ENCODE data around the gene SLC23A2.
"Not testable (repeated sequence)": the region's sequence is repeated elsewhere in the genome, so short reads cannot be mapped to it uniquely, and the experiment has no call there.

Gene SLC23A2

GRCh38 chr20:4989570-4989969, 11.7 kb downstream of the SLC23A2 start:
- no peak for TF ChIP-seq CTCF (IDR thresholded peaks at IDR 0.05; ENCODE audit: insufficient read depth, low read depth, low read length, missing control alignments)
- no peak overlapping the region; the same call in 1 of the 2 replicates for H3K4me3 ChIP-seq (ENCODE audit: low read depth, low read length)
- peak; percentile 63 for DNase-seq (ENCODE audit: low read depth)

- H3K4me3 ChIP-seq (ENCODE audit: low read depth, low read length) = peak overlapping the region; percentile 47
- DNase-seq (ENCODE audit: low read depth) = peak; percentile 31
- TF ChIP-seq CTCF (IDR thresholded peaks at IDR 0.05; ENCODE audit: insufficient read depth, low read depth, low read length, missing control alignments) = no peak
Observed at GRCh38 chr20:4987130-4987529, 14.2 kb downstream of the SLC23A2 start.

- no peak overlapping the region; the same call in 1 of the 2 replicates for H3K4me3 ChIP-seq (ENCODE audit: low read depth, low read length)
- no peak for TF ChIP-seq CTCF (IDR thresholded peaks at IDR 0.05; ENCODE audit: insufficient read depth, low read depth, low read length, missing control alignments)
- peak; percentile 67 for DNase-seq (ENCODE audit: low read depth)
Observed at GRCh38 chr20:4985658-4986057, 15.7 kb downstream of the SLC23A2 start.

GRCh38 chr20:4982281-4982680, 19.0 kb downstream of the SLC23A2 start:
- no peak for DNase-seq (ENCODE audit: low read depth)
- H3K4me3 ChIP-seq (ENCODE audit: low read depth, low read length) = no peak overlapping the region
- TF ChIP-seq CTCF (IDR thresholded peaks at IDR 0.05; ENCODE audit: insufficient read depth, low read depth, low read length, missing control alignments) = no peak

- no peak for DNase-seq (ENCODE audit: low read depth)
- no peak for TF ChIP-seq CTCF (IDR thresholded peaks at IDR 0.05; ENCODE audit: insufficient read depth, low read depth, low read length, missing control alignments)
- H3K4me3 ChIP-seq (ENCODE audit: low read depth, low read length) = no peak overlapping the region
Observed at GRCh38 chr20:4979841-4980410, 21.4 kb downstream of the SLC23A2 start.

- H3K4me3 ChIP-seq (ENCODE audit: low read depth, low read length) = no peak overlapping the region
- TF ChIP-seq CTCF (IDR thresholded peaks at IDR 0.05; ENCODE audit: insufficient read depth, low read depth, low read length, missing control alignments) = no peak
- DNase-seq (ENCODE audit: low read depth) = no peak
Observed at GRCh38 chr20:4978050-4978918, 23.0 kb downstream of the SLC23A2 start.

GRCh38 chr20:4976014-4976413, 25.3 kb downstream of the SLC23A2 start:
- DNase-seq (ENCODE audit: low read depth); H3K4me3 ChIP-seq (ENCODE audit: low read depth, low read length): not testable (repeated sequence)

All from GM12865 (cell line).